HG02623 (cell line): ENCODE results near the gene TARBP1.

Source experiments
- ATAC-seq: cut with Tn5 transposase; IDR thresholded peaks from one replicate; pipeline ENCODE4 v1.9.1; 2021; ENCODE audit warnings: moderate library complexity; ENCODE audit not compliant: unreplicated experiment

TARBP1 gene

GRCh38 chr1:234355782-234356510, 123.0 kb downstream of the TARBP1 start:
- no peak for ATAC-seq

- no peak for ATAC-seq
Observed at GRCh38 chr1:234348964-234349363, 130.0 kb downstream of the TARBP1 start.

GRCh38 chr1:234345237-234345636, 133.7 kb downstream of the TARBP1 start:
- ATAC-seq: no peak

GRCh38 chr1:234342774-234343173, 136.2 kb downstream of the TARBP1 start:
- ATAC-seq: no peak
